Endothelial cell of umbilical vein (primary cell): ENCODE results near the gene MPND. TPM values are rescaled to one million over a fixed set of nuclear protein-coding genes. Genes with fewer than 3 reads are reported as not detected.

ENCODE experiments used
- BruUV-seq: library from RNA; stranded (reverse); fragments of 400-500 nt; replicated peaks from 2 replicates; lab custom pipeline; 2021; lab: Mats Ljungman, UMichigan
- CTCF ChIA-PET: fragments of 300-600, 350-600 bp; sonication (Branson Sonifier 250); formaldehyde crosslinking; loops from one replicate; lab custom pipeline; 2021; ENCODE audit warnings: antibody characterized with exemption, inconsistent platforms; lab: Charles Lee
- POLR2A ChIA-PET: fragments of 300-600, 350-600 bp; sonication (Branson Sonifier 250); formaldehyde crosslinking; loops from one replicate; lab custom pipeline; 2021; ENCODE audit warnings: antibody characterized with exemption, inconsistent platforms; lab: Charles Lee
- DNase-seq: peaks from one replicate; pipeline ENCODE4 v3.0.0-alpha.2; 2011; ENCODE audit warnings: low read depth, low spot score
- FAIRE-seq: peaks from 2 replicates; lab custom pipeline; 2011; peaks lifted over from hg19 to GRCh38; lab: Jason Lieb, UNC
- H2AFZ ChIP-seq: 2 replicates; pipeline ENCODE4 v1.6.0; 2012; ENCODE audit warnings: low read depth, low read length, control low read depth, inconsistent platforms
- H3K27ac ChIP-seq: 2 replicates; pipeline ENCODE4 v1.5.1; 2011; ENCODE audit warnings: low read depth, mild to moderate bottlenecking, control low read depth, low read length, moderate library complexity; ENCODE audit not compliant: insufficient read depth
- H3K27me3 ChIP-seq, 2 experiments: 2 replicates each; pipeline versions ENCODE4 v1.6.0 to v1.6.1; 2011; ENCODE audit warnings: low read length in 2 of 2, mixed read lengths in 1 of 2; ENCODE audit not compliant: control insufficient read depth in 2 of 2, insufficient read depth in 2 of 2
- H3K36me3 ChIP-seq, 2 experiments: 2 replicates in 1 of 2; 3 replicates in 1 of 2; pipeline ENCODE4 v1.5.1; 2011; ENCODE audit warnings: low read length in 2 of 2, mild to moderate bottlenecking in 1 of 2, moderate library complexity in 1 of 2; ENCODE audit not compliant: control insufficient read depth in 2 of 2, insufficient read depth in 2 of 2; ENCODE audit errors: extremely low read depth in 1 of 2
- H3K4me1 ChIP-seq: 3 replicates; pipeline ENCODE4 v1.5.1; 2011; ENCODE audit warnings: mild to moderate bottlenecking, low read length; ENCODE audit not compliant: control insufficient read depth, insufficient read depth; ENCODE audit errors: extremely low read depth
- H3K4me2 ChIP-seq: 2 replicates; pipeline ENCODE4 v1.6.1; 2011; ENCODE audit warnings: low read length, control low read depth, mixed read lengths; ENCODE audit not compliant: insufficient read depth
- H3K4me3 ChIP-seq, 3 experiments: fragments of 200-600 bp in 1 of 3; sonication (generic), shearing (Covaris generic) in 1 of 3; replicated peaks in 1 of 3; 2 replicates each; pipeline ENCODE4 v1.5.1; 2011 to 2016; ENCODE audit warnings: control low read depth in 3 of 3, low read length in 3 of 3, mild to moderate bottlenecking in 2 of 3, inconsistent platforms in 1 of 3, low read depth in 1 of 3, moderate library complexity in 1 of 3; ENCODE audit not compliant: insufficient read depth in 1 of 3
- H3K79me2 ChIP-seq: 2 replicates; pipeline ENCODE4 v1.6.0; 2012; ENCODE audit warnings: low read length, inconsistent platforms; ENCODE audit not compliant: control insufficient read depth, insufficient read depth
- H3K9ac ChIP-seq: replicated peaks from 2 replicates; pipeline ENCODE3; 2011; ENCODE audit warnings: low read length, control low read depth; ENCODE audit not compliant: insufficient read depth; ENCODE audit errors: extremely low read depth
- H3K9me1 ChIP-seq: replicated peaks from 3 replicates; pipeline ENCODE4 v1.6.0; 2011; ENCODE audit warnings: mild to moderate bottlenecking, low read length; ENCODE audit not compliant: control insufficient read depth, insufficient read depth; ENCODE audit errors: extremely low read depth
- H3K9me3 ChIP-seq: replicated peaks from 2 replicates; pipeline ENCODE4 v1.5.1; 2012; ENCODE audit warnings: low read length, inconsistent platforms; ENCODE audit not compliant: control insufficient read depth, insufficient read depth
- H4K20me1 ChIP-seq: replicated peaks from 2 replicates; pipeline ENCODE3; 2011; ENCODE audit warnings: mild to moderate bottlenecking, low read length; ENCODE audit not compliant: control insufficient read depth, insufficient read depth; ENCODE audit errors: extremely low read depth
- EZH2 ChIP-seq: IDR thresholded peaks from 2 replicates; pipeline ENCODE4 v1.6.1; 2012; ENCODE audit warnings: borderline replicate concordance, low read depth, mild to moderate bottlenecking, moderate library complexity, low read length, inconsistent platforms; ENCODE audit not compliant: severe bottlenecking
- GATA2 ChIP-seq: IDR thresholded peaks from 2 replicates; pipeline ENCODE4 v1.7.0; 2011; ENCODE audit warnings: low read depth, mild to moderate bottlenecking, moderate library complexity, mixed read lengths, low read length; ENCODE audit not compliant: insufficient read length, insufficient read depth
- JUN ChIP-seq: IDR thresholded peaks from 2 replicates; pipeline ENCODE4 v1.6.1; 2011; ENCODE audit warnings: borderline replicate concordance, low read depth; ENCODE audit not compliant: insufficient read length, insufficient read depth
- MAX ChIP-seq: IDR thresholded peaks from 2 replicates; pipeline ENCODE4 v1.6.1; 2011; ENCODE audit not compliant: insufficient read depth, insufficient read length
- MYC ChIP-seq: IDR thresholded peaks from one replicate; pipeline ENCODE4 v1.6.1; 2011; ENCODE audit warnings: mild to moderate bottlenecking, low read depth, low read length
- POLR2A ChIP-seq: IDR thresholded peaks from 2 replicates; pipeline ENCODE4 v1.6.1; 2012; ENCODE audit warnings: low read depth, mild to moderate bottlenecking, control low read depth, low read length
- POLR2AphosphoS5 ChIP-seq: IDR thresholded peaks from 2 replicates; pipeline ENCODE4 v1.6.1; 2012; ENCODE audit warnings: low read depth, mild to moderate bottlenecking, control low read depth, low read length, moderate library complexity; ENCODE audit not compliant: insufficient read depth
- dilution Hi-C: fragments of 300-500 bp; cut with MboI; formaldehyde crosslinking; loops from one replicate; pipeline ENCODE4 v1.15.0; 2019; ENCODE audit warnings: low sequenced_read_pairs; ENCODE audit not compliant: extremely low pct_ligation_motif_present
- intact Hi-C: fragments of 100-400 bp; cut with micrococcal nuclease; formaldehyde crosslinking; loops from one replicate; pipeline ENCODE4 v1.10.0; 2022
- polyA plus RNA-seq, 4 experiments: library from polyadenylated mRNA; depleted of rRNA in 3 of 4; stranded (reverse) in 3 of 4; unstranded in 1 of 4; fragments of >200 nt; gene quantifications; 2 replicates each; pipeline versions ENCODE4 v1.2.1 to v1.2.3, GENCODE V29; 2011 to 2012; ENCODE audit warnings: missing spikeins in 1 of 4
- total RNA-seq: library from RNA; stranded (reverse); gene quantifications from 2 replicates; pipeline ENCODE4 v1.2.3, GENCODE V29; 2021
- TF ChIP-seq, protein P1 (sequence below), 2 donors: IDR thresholded peaks; 1 replicate in 1 of 2; 2 replicates in 1 of 2; pipeline ENCODE4 v1.5.1; 2011; ENCODE audit warnings: low read length in 2 of 2, mild to moderate bottlenecking in 2 of 2, moderate library complexity in 2 of 2, control low read depth in 1 of 2, inconsistent platforms in 1 of 2, low read depth in 1 of 2; ENCODE audit not compliant: insufficient read depth in 1 of 2; ENCODE audit errors: extremely low read depth in 1 of 2

MPND gene
- total and polyA plus RNA-seq, 2 donors (not counting 3 experiments of a cell fraction or from before 2014, with no cell fraction given): 14.8 to 21.1 TPM

DNA sequence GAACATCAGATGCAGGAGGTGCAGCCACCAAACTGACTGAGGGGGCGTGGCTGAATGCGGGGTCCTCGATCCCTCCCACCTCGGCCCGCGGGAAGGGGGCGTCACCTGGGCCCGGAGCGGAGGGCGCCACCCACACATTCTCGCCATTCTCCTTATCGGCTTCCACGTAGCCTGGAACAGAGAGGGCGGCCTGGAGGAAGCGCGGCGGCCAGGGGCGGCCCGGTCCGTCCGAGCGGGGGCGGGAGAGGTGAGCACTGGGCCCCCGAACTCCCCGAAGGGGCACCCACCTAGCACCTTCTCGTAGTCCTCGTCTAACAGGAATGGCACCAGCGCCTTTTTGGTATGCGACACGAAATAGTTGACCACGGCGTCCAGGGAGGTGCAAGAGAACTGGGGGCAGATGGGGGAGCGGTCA, 16.5 kb upstream of the MPND start:
- Histone ChIP-seq H3K4me1 (peaks cover 3% of the 10 kb centered on the region), H2AFZ (peak overlapping the region; percentile 87), H3K27ac (no peak overlapping the region), H4K20me1 (no peaks in the 10 kb centered on the region), H3K9me1 (no peaks in the 10 kb centered on the region), H3K9ac (no peak overlapping the region), H3K4me3 (no peak overlapping the region), H3K36me3 (no peaks in the 10 kb centered on the region), H3K79me2 (no peaks in the 10 kb centered on the region), H3K9me3 (no peaks in the 10 kb centered on the region), H3K4me2 (peak overlapping the region; percentile 50), H3K27me3 (no peaks in the 10 kb centered on the region)
- no peak for FAIRE-seq
- BruUV-seq: no TSS peak
- intact Hi-C loops: no loop called here
- POLR2A ChIA-PET: no interaction called here
- CTCF ChIA-PET: no interaction called here
- dilution Hi-C loops: no loop called here
- no peak for DNase-seq
- no peak for TF ChIP-seq POLR2A
- no peak for TF ChIP-seq EZH2
- no peak for TF ChIP-seq POLR2AphosphoS5
- TF ChIP-seq GATA2: no peak
- TF ChIP-seq JUN: no peak
- TF ChIP-seq, protein P1, sequence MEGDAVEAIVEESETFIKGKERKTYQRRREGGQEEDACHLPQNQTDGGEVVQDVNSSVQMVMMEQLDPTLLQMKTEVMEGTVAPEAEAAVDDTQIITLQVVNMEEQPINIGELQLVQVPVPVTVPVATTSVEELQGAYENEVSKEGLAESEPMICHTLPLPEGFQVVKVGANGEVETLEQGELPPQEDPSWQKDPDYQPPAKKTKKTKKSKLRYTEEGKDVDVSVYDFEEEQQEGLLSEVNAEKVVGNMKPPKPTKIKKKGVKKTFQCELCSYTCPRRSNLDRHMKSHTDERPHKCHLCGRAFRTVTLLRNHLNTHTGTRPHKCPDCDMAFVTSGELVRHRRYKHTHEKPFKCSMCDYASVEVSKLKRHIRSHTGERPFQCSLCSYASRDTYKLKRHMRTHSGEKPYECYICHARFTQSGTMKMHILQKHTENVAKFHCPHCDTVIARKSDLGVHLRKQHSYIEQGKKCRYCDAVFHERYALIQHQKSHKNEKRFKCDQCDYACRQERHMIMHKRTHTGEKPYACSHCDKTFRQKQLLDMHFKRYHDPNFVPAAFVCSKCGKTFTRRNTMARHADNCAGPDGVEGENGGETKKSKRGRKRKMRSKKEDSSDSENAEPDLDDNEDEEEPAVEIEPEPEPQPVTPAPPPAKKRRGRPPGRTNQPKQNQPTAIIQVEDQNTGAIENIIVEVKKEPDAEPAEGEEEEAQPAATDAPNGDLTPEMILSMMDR (IDR thresholded peaks at IDR 0.05; ENCODE audit: extremely low read depth in 1 of 2, insufficient read depth in 1 of 2, low read depth in 1 of 2, low read length in 2 of 2): no peak
- no peak for TF ChIP-seq MYC
- TF ChIP-seq MAX: no peak
